ENCODE results near the gene ANGPTL7. TPM values are rescaled to one million over a fixed set of nuclear protein-coding genes. Genes with fewer than 3 reads are reported as not detected.

ANGPTL7 gene
- polyA plus RNA-seq, 1 donor (not counting 4 experiments of a cell fraction or from before 2014, with no cell fraction given) = not detected

GRCh38 chr1:11187494-11187893 is 1.7 kb upstream of the ANGPTL7 start:
- no peak for TF ChIP-seq CTCF (optimal IDR thresholded peaks at IDR 0.05 in 1 of 3, IDR thresholded peaks at IDR 0.05 in 1 of 3, conservative IDR thresholded peaks at IDR 0.05 in 1 of 3; ENCODE audit: extremely low read depth in 1 of 3, insufficient read depth in 2 of 3, low read length in 3 of 3)
- no peak for TF ChIP-seq EZH2 (IDR thresholded peaks at IDR 0.05; ENCODE audit: low read length)
- no peak overlapping the region for H3K4me2 ChIP-seq (ENCODE audit: control insufficient read depth, extremely low read depth, insufficient read depth, low read depth, low read length)
- no peak overlapping the region for H3K9ac ChIP-seq (ENCODE audit: control insufficient read depth, extremely low read depth, insufficient read depth, low read length)
- H3K9me3 ChIP-seq (ENCODE audit: control insufficient read depth, low read depth, low read length) = no peaks in the 10 kb centered on the region
- no peak overlapping the region for H2AFZ ChIP-seq (ENCODE audit: control insufficient read depth, low read length)
- no peak overlapping the region for H3K27ac ChIP-seq (ENCODE audit: control insufficient read depth, insufficient read depth, low read length)
- H3K36me3 ChIP-seq (ENCODE audit: control insufficient read depth in 2 of 2, extremely low read depth in 1 of 2, insufficient read depth in 2 of 2, low read length in 2 of 2) = peaks cover 12 to 16% of the 10 kb centered on the region in 2 experiments
- DNase-seq (ENCODE audit: low read depth, low spot score) (no peak), FAIRE-seq (no peak)
- dilution Hi-C loops (cut with MboI; ENCODE audit: extremely low pct_ligation_motif_present, low sequenced_read_pairs) = no loop called here
- no peaks in the 10 kb centered on the region for H3K27me3 ChIP-seq (ENCODE audit: control insufficient read depth, extremely low read depth, insufficient read depth, low read length)
- H4K20me1 ChIP-seq (ENCODE audit: control insufficient read depth, extremely low read depth, insufficient read depth, low read length) = peaks cover 3% of the 10 kb centered on the region
- H3K4me3 ChIP-seq (ENCODE audit: control insufficient read depth in 2 of 3, extremely low read depth in 1 of 3, insufficient read depth in 2 of 3, low read depth in 1 of 3, low read length in 3 of 3) = no peak overlapping the region
- H3K79me2 ChIP-seq (ENCODE audit: control insufficient read depth, insufficient read depth, low read length) = no peaks in the 10 kb centered on the region
- no peaks in the 10 kb centered on the region for H3K4me1 ChIP-seq (ENCODE audit: control insufficient read depth, extremely low read depth, insufficient read depth, low read length)
- no peaks in the 10 kb centered on the region for H3K9me1 ChIP-seq (ENCODE audit: control insufficient read depth, extremely low read depth, insufficient read depth, low read length)

GRCh38 chr1:11187931-11188330 is 1.2 kb upstream of the ANGPTL7 start:
- no peaks in the 10 kb centered on the region for H3K9me3 ChIP-seq (ENCODE audit: control insufficient read depth, low read depth, low read length)
- DNase-seq (ENCODE audit: low read depth, low spot score) (no peak), FAIRE-seq (no peak)
- no peaks in the 10 kb centered on the region for H3K27me3 ChIP-seq (ENCODE audit: control insufficient read depth, extremely low read depth, insufficient read depth, low read length)
- H3K9me1 ChIP-seq (ENCODE audit: control insufficient read depth, extremely low read depth, insufficient read depth, low read length) = no peaks in the 10 kb centered on the region
- H3K4me3 ChIP-seq (ENCODE audit: control insufficient read depth in 2 of 3, extremely low read depth in 1 of 3, insufficient read depth in 2 of 3, low read depth in 1 of 3, low read length in 3 of 3) = no peak overlapping the region
- no peaks in the 10 kb centered on the region for H3K79me2 ChIP-seq (ENCODE audit: control insufficient read depth, insufficient read depth, low read length)
- H2AFZ ChIP-seq (ENCODE audit: control insufficient read depth, low read length) = no peak overlapping the region
- H3K9ac ChIP-seq (ENCODE audit: control insufficient read depth, extremely low read depth, insufficient read depth, low read length) = no peak overlapping the region
- H3K4me1 ChIP-seq (ENCODE audit: control insufficient read depth, extremely low read depth, insufficient read depth, low read length) = no peaks in the 10 kb centered on the region
- TF ChIP-seq CTCF (optimal IDR thresholded peaks at IDR 0.05 in 1 of 3, IDR thresholded peaks at IDR 0.05 in 1 of 3, conservative IDR thresholded peaks at IDR 0.05 in 1 of 3; ENCODE audit: extremely low read depth in 1 of 3, insufficient read depth in 2 of 3, low read length in 3 of 3) (no peak), EZH2 (IDR thresholded peaks at IDR 0.05; ENCODE audit: low read length) (no peak)
- dilution Hi-C loops (cut with MboI; ENCODE audit: extremely low pct_ligation_motif_present, low sequenced_read_pairs) = no loop called here
- no peak overlapping the region for H3K27ac ChIP-seq (ENCODE audit: control insufficient read depth, insufficient read depth, low read length)
- peaks cover 12 to 16% of the 10 kb centered on the region in 2 experiments for H3K36me3 ChIP-seq (ENCODE audit: control insufficient read depth in 2 of 2, extremely low read depth in 1 of 2, insufficient read depth in 2 of 2, low read length in 2 of 2)
- H3K4me2 ChIP-seq (ENCODE audit: control insufficient read depth, extremely low read depth, insufficient read depth, low read depth, low read length) = no peak overlapping the region
- H4K20me1 ChIP-seq (ENCODE audit: control insufficient read depth, extremely low read depth, insufficient read depth, low read length) = peaks cover 3% of the 10 kb centered on the region
